ENCODE data around the gene FAM13C. TPM values are rescaled to one million over a fixed set of nuclear protein-coding genes. Genes with fewer than 3 reads are reported as not detected.

Gene FAM13C
- polyA plus RNA-seq, 1 of the 3 experiments (the other 2 are of a cell fraction): 7.6 TPM

DNA sequence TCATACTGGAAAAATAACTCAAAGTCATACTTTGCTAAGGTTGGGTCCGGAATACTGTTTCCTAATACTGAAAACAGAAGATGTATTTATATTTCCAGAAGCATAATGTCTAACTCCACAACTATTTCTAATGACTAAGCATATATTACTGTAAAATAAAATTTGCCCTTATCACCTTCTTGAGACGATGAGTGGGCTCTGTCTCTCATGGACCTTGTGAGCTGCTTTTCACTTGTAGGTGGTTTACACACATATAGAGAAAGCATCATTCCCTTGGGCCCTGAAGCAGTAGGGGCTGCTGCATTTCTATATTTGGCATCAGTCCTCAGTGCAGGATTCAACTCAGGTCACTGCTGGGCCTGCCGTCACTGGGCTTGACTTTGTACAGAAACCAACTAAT is 10.7 kb upstream of the FAM13C start:
- Histone ChIP-seq H3F3A (replicated peaks; ENCODE audit: insufficient read depth) (no peaks in the 10 kb centered on the region), H2AFZ (ENCODE audit: low read depth) (peak overlapping the region; percentile 16; the same call in 1 of the 2 replicates), H3K4me3 (ENCODE audit: low read depth in 2 of 2, low read length in 1 of 2) (no peak overlapping the region), H4K20me1 (ENCODE audit: insufficient read depth) (no peaks in the 10 kb centered on the region), H3K4me2 (peak overlapping the region; percentile 9), H3K9me3 (no peaks in the 10 kb centered on the region), H3K9me2 (no peaks in the 10 kb centered on the region; the same call in 1 of the 2 replicates), H3K4me1 (ENCODE audit: control insufficient read depth in 1 of 2, insufficient read depth in 2 of 2, low read depth in 1 of 2, low read length in 1 of 2) (peaks cover 0 to 4% of the 10 kb centered on the region in 2 experiments; a peak in 3 of 4 replicates), H3K36me3 (replicated peaks in 1 of 2; ENCODE audit: control insufficient read depth in 1 of 2, insufficient read depth in 2 of 2, low read length in 1 of 2) (no peaks in the 10 kb centered on the region), H3K79me2 (ENCODE audit: insufficient read depth) (no peaks in the 10 kb centered on the region), H3K27ac (ENCODE audit: low read depth in 2 of 2, low read length in 1 of 2) (peak overlapping the region in 1 of 2 experiments; percentile 41; a peak in 3 of 4 replicates), H3K27me3 (ENCODE audit: insufficient read depth) (no peaks in the 10 kb centered on the region), H3K9ac (no peak overlapping the region)
- DNase-seq: no peak
- TF ChIP-seq RCOR1 (IDR thresholded peaks at IDR 0.05; ENCODE audit: low read length): no peak
- no peak for TF ChIP-seq NRF1 (IDR thresholded peaks at IDR 0.05; ENCODE audit: low read depth, low read length)
- no peak for TF ChIP-seq POLR2AphosphoS5 (IDR thresholded peaks at IDR 0.05; ENCODE audit: low read depth, low read length)
- TF ChIP-seq EZH2phosphoT487 (IDR thresholded peaks at IDR 0.05; ENCODE audit: borderline replicate concordance, low read depth): no peak
- no peak for TF ChIP-seq RFX5 (IDR thresholded peaks at IDR 0.05; ENCODE audit: low read length)
- TF ChIP-seq, protein P1, sequence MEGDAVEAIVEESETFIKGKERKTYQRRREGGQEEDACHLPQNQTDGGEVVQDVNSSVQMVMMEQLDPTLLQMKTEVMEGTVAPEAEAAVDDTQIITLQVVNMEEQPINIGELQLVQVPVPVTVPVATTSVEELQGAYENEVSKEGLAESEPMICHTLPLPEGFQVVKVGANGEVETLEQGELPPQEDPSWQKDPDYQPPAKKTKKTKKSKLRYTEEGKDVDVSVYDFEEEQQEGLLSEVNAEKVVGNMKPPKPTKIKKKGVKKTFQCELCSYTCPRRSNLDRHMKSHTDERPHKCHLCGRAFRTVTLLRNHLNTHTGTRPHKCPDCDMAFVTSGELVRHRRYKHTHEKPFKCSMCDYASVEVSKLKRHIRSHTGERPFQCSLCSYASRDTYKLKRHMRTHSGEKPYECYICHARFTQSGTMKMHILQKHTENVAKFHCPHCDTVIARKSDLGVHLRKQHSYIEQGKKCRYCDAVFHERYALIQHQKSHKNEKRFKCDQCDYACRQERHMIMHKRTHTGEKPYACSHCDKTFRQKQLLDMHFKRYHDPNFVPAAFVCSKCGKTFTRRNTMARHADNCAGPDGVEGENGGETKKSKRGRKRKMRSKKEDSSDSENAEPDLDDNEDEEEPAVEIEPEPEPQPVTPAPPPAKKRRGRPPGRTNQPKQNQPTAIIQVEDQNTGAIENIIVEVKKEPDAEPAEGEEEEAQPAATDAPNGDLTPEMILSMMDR (IDR thresholded peaks at IDR 0.05): no peak
- 79% methylated on average over 3 of the region's 3 CpGs for WGBS (ENCODE audit: low lambda C conversion rate)
- ChIA-PET POLR2A (interaction anchor here (0.7 to 1.2 kb wide), 2 partner anchors 10 kb away, joined by 3 to 4 read pairs; no protein-coding TSS in a partner anchor), CTCF (interaction anchor here (1.0 kb wide), 1 partner anchor 9 kb away, joined by 4 read pairs; no protein-coding TSS in a partner anchor)

DNA sequence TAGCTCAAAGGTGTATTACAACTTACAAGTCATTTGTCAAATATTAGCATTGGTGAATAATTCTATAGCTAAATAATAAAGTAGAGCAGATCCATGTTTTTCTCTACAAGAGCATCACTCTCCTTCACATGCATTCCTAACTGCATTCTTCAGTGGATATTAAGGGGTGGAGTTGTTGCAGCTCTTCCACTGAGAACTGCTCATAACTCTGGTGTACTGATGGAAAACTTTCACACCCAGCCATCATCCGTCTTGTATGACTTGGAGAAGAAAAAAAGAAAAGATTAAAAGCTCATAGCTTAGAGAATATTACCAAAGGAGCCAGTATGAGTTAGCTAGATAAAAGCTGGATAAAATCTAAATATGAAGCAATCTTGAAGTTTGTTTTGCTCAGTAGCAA is 10.2 kb upstream of the FAM13C start:
- H3K4me3 ChIP-seq (ENCODE audit: low read depth in 2 of 2, low read length in 1 of 2): no peak overlapping the region
- H3K9me3 ChIP-seq: no peaks in the 10 kb centered on the region
- no peaks in the 10 kb centered on the region; the same call in 1 of the 2 replicates for H3K9me2 ChIP-seq
- CTCF ChIA-PET: interaction anchor here (1.0 to 1.4 kb wide), 2 partner anchors 9 to 22 kb away, joined by 3 to 4 read pairs; no protein-coding TSS in a partner anchor
- H3K27me3 ChIP-seq (ENCODE audit: insufficient read depth): no peaks in the 10 kb centered on the region
- DNase-seq: no peak
- no peaks in the 10 kb centered on the region for H3F3A ChIP-seq (replicated peaks; ENCODE audit: insufficient read depth)
- 69% methylated on average over 1 of the region's 1 CpG for WGBS (ENCODE audit: low lambda C conversion rate)
- peak overlapping the region in 1 of 2 experiments; percentile 41; a peak in 3 of 4 replicates for H3K27ac ChIP-seq (ENCODE audit: low read depth in 2 of 2, low read length in 1 of 2)
- TF ChIP-seq NRF1 (IDR thresholded peaks at IDR 0.05; ENCODE audit: low read depth, low read length) (no peak), EZH2phosphoT487 (IDR thresholded peaks at IDR 0.05; ENCODE audit: borderline replicate concordance, low read depth) (no peak), NFIC (IDR thresholded peaks at IDR 0.05; ENCODE audit: borderline replicate concordance) (no peak), GABPA (IDR thresholded peaks at IDR 0.05; ENCODE audit: low read depth) (no peak), FOSL2 (IDR thresholded peaks at IDR 0.05; ENCODE audit: borderline replicate concordance, low read depth) (no peak)
- peak overlapping the region; percentile 16; the same call in 1 of the 2 replicates for H2AFZ ChIP-seq (ENCODE audit: low read depth)
- no peak overlapping the region for H3K9ac ChIP-seq
- no peaks in the 10 kb centered on the region for H3K36me3 ChIP-seq (replicated peaks in 1 of 2; ENCODE audit: control insufficient read depth in 1 of 2, insufficient read depth in 2 of 2, low read length in 1 of 2)
- no peaks in the 10 kb centered on the region for H4K20me1 ChIP-seq (ENCODE audit: insufficient read depth)
- POLR2A ChIA-PET: interaction anchor here (1.2 kb wide), 1 partner anchor 10 kb away, joined by 3 read pairs; no protein-coding TSS in a partner anchor
- peak overlapping the region; percentile 9 for H3K4me2 ChIP-seq
- H3K4me1 ChIP-seq (ENCODE audit: control insufficient read depth in 1 of 2, insufficient read depth in 2 of 2, low read depth in 1 of 2, low read length in 1 of 2): peaks cover 0 to 4% of the 10 kb centered on the region in 2 experiments; a peak in 3 of 4 replicates
- H3K79me2 ChIP-seq (ENCODE audit: insufficient read depth): no peaks in the 10 kb centered on the region
